IMR-90 (cell line): ENCODE measurements around the gene KLHL29. TPM values are rescaled to one million over a fixed set of nuclear protein-coding genes. Genes with fewer than 3 reads are reported as not detected.

Experiments
- ATAC-seq: fragments of 200-7000 bp; cut with Tn5 transposase; 2 replicates; pipeline ENCODE4 v1.9.1; 2020; ENCODE audit warnings: low read depth, mild to moderate bottlenecking, moderate library complexity
- BruUV-seq: library from RNA; stranded (reverse); fragments of 400-500 nt; replicated peaks from 2 replicates; lab custom pipeline; 2021; lab: Mats Ljungman, UMichigan
- CTCF ChIA-PET: fragments of 300-600 bp; formaldehyde crosslinking; extraction: SDS; loops from one replicate; lab custom pipeline; 2021; ENCODE audit warnings: antibody characterized with exemption; lab: Yijun Ruan, JAX
- POLR2A ChIA-PET: fragments of 300-600 bp; sonication (Branson Sonifier 250); formaldehyde crosslinking; loops from one replicate; lab custom pipeline; 2022; ENCODE audit warnings: antibody characterized with exemption; ENCODE audit not compliant: unreplicated experiment; lab: Charles Lee
- DNase-seq: peaks from one replicate; pipeline ENCODE4 v3.0.0; 2013
- H2AFZ ChIP-seq: replicated peaks from 2 replicates; pipeline ENCODE3; 2013; ENCODE audit warnings: low read length, mild to moderate bottlenecking; ENCODE audit not compliant: poor library complexity
- H2AK5ac ChIP-seq: 2 replicates; pipeline ENCODE4 v1.6.1; 2013; ENCODE audit warnings: low read depth, low read length, inconsistent platforms
- H2AK9ac ChIP-seq: replicated peaks from 2 replicates; pipeline ENCODE3; 2013; ENCODE audit warnings: mild to moderate bottlenecking, low read depth, low read length, moderate library complexity; ENCODE audit not compliant: poor library complexity
- H2BK120ac ChIP-seq: 2 replicates; pipeline ENCODE4 v1.6.1; 2013; ENCODE audit warnings: low read depth, low read length, inconsistent platforms
- H2BK15ac ChIP-seq: 3 replicates; pipeline ENCODE4 v1.6.1; 2013; ENCODE audit warnings: low read depth, low read length, inconsistent platforms
- H2BK20ac ChIP-seq: 2 replicates; pipeline ENCODE4 v1.6.1; 2013; ENCODE audit warnings: low read depth, mild to moderate bottlenecking, inconsistent platforms, low read length, moderate library complexity
- H2BK5ac ChIP-seq: 2 replicates; pipeline ENCODE4 v1.6.1; 2013; ENCODE audit warnings: mild to moderate bottlenecking, low read depth, low read length, inconsistent platforms; ENCODE audit not compliant: poor library complexity, severe bottlenecking
- H3K14ac ChIP-seq: replicated peaks from 2 replicates; pipeline ENCODE4 v1.6.1; 2013; ENCODE audit warnings: low read depth, low read length, inconsistent platforms
- H3K18ac ChIP-seq: 2 replicates; pipeline ENCODE4 v1.6.1; 2013; ENCODE audit warnings: low read depth, low read length, control low read depth
- H3K23ac ChIP-seq: 2 replicates; pipeline ENCODE4 v1.6.1; 2013; ENCODE audit warnings: low read depth, low read length, inconsistent platforms
- H3K27ac ChIP-seq: 2 replicates; pipeline ENCODE4 v1.5.1; 2013; ENCODE audit warnings: mild to moderate bottlenecking, control low read depth, low read length; ENCODE audit not compliant: insufficient read depth
- H3K27me3 ChIP-seq: 2 replicates; pipeline ENCODE4 v1.6.1; 2013; ENCODE audit warnings: low read length; ENCODE audit not compliant: control insufficient read depth, insufficient read depth
- H3K36me3 ChIP-seq: 2 replicates; pipeline ENCODE4 v1.6.1; 2013; ENCODE audit warnings: low read length, mixed read lengths; ENCODE audit not compliant: control insufficient read depth, insufficient read depth
- H3K4ac ChIP-seq: 2 replicates; pipeline ENCODE4 v1.6.1; 2013; ENCODE audit warnings: low read depth, low read length, inconsistent platforms
- H3K4me1 ChIP-seq: 2 replicates; pipeline ENCODE4 v1.6.1; 2013; ENCODE audit warnings: low read length, mixed read lengths; ENCODE audit not compliant: control insufficient read depth, insufficient read depth
- H3K4me2 ChIP-seq: 2 replicates; pipeline ENCODE4 v1.6.1; 2013; ENCODE audit warnings: low read depth, mild to moderate bottlenecking, control low read depth, low read length, moderate library complexity
- H3K4me3 ChIP-seq: 2 replicates; pipeline ENCODE4 v1.5.1; 2013; ENCODE audit warnings: low read depth, mild to moderate bottlenecking, control low read depth, low read length, moderate library complexity; ENCODE audit not compliant: insufficient read depth
- H3K56ac ChIP-seq: 2 replicates; pipeline ENCODE4 v1.6.1; 2013; ENCODE audit warnings: low read length, inconsistent platforms; ENCODE audit not compliant: insufficient read depth; ENCODE audit errors: extremely low read depth
- H3K79me1 ChIP-seq, 2 experiments: 2 replicates each; pipeline ENCODE4 v1.6.1; 2013; ENCODE audit warnings: low read length in 2 of 2, inconsistent platforms in 1 of 2, low read depth in 1 of 2
- H3K9ac ChIP-seq: 2 replicates; pipeline ENCODE4 v1.6.1; 2013; ENCODE audit warnings: low read depth, low read length, control low read depth
- H3K9me1 ChIP-seq: 2 replicates; pipeline ENCODE4 v1.6.1; 2013; ENCODE audit warnings: low read length, inconsistent platforms; ENCODE audit not compliant: insufficient read depth
- H3K9me3 ChIP-seq: 2 replicates; pipeline ENCODE4 v1.6.1; 2013; ENCODE audit warnings: low read length; ENCODE audit not compliant: control insufficient read depth, insufficient read depth
- H4K20me1 ChIP-seq: 2 replicates; pipeline ENCODE4 v1.6.1; 2013; ENCODE audit warnings: low read length, inconsistent platforms; ENCODE audit not compliant: insufficient read depth
- H4K5ac ChIP-seq: 2 replicates; pipeline ENCODE4 v1.6.1; 2013; ENCODE audit warnings: mild to moderate bottlenecking, low read depth, low read length, control low read depth
- H4K8ac ChIP-seq, 2 experiments: 2 replicates each; pipeline ENCODE4 v1.6.1; 2013; ENCODE audit warnings: low read depth in 2 of 2, low read length in 2 of 2, control low read depth in 1 of 2, inconsistent platforms in 1 of 2
- H4K91ac ChIP-seq: 2 replicates; pipeline ENCODE4 v1.6.1; 2013; ENCODE audit warnings: low read depth, low read length, inconsistent platforms; ENCODE audit not compliant: insufficient read depth
- CEBPB ChIP-seq: IDR thresholded peaks from 2 replicates; pipeline ENCODE4 v1.6.1; 2012; ENCODE audit warnings: low read depth, low read length, improper control_type of control experiment
- CHD1 ChIP-seq: IDR thresholded peaks from 2 replicates; pipeline ENCODE4 v1.6.1; 2012; ENCODE audit warnings: low read depth, low read length, improper control_type of control experiment
- CTCF ChIP-seq: conservative IDR thresholded peaks from 2 replicates; pipeline ENCODE4 v1.5.1; 2012; ENCODE audit warnings: mild to moderate bottlenecking, low read depth, low read length, improper control_type of control experiment
- ELK1 ChIP-seq: fragments of 150-350 bp; IDR thresholded peaks from 2 replicates; pipeline ENCODE4 v1.6.1; 2016; ENCODE audit warnings: low read depth, mild to moderate bottlenecking, low read length, moderate library complexity, borderline replicate concordance
- FOS ChIP-seq: fragments of 150-350 bp; IDR thresholded peaks from 2 replicates; pipeline ENCODE4 v1.6.1; 2016; ENCODE audit warnings: low read depth, low read length
- MAFK ChIP-seq: IDR thresholded peaks from 2 replicates; pipeline ENCODE4 v1.6.1; 2012; ENCODE audit warnings: low read depth, low read length, improper control_type of control experiment
- MAZ ChIP-seq: IDR thresholded peaks from 2 replicates; pipeline ENCODE4 v1.6.1; 2012; ENCODE audit warnings: low read depth, mild to moderate bottlenecking, low read length, improper control_type of control experiment, moderate library complexity, borderline replicate concordance
- MXI1 ChIP-seq: IDR thresholded peaks from 2 replicates; pipeline ENCODE4 v1.6.1; 2012; ENCODE audit warnings: low read depth, mild to moderate bottlenecking, low read length, moderate library complexity, borderline replicate concordance
- NFE2L2 ChIP-seq: fragments of 150-350 bp; IDR thresholded peaks from 2 replicates; pipeline ENCODE4 v1.6.1; 2016; ENCODE audit warnings: low read depth, mild to moderate bottlenecking, low read length
- POLR2A ChIP-seq: IDR thresholded peaks from 2 replicates; pipeline ENCODE4 v1.6.1; 2012; ENCODE audit warnings: mild to moderate bottlenecking, low read depth, low read length
- RAD21 ChIP-seq: IDR thresholded peaks from 2 replicates; pipeline ENCODE4 v1.6.1; 2012; ENCODE audit warnings: low read length, improper control_type of control experiment
- RCOR1 ChIP-seq: IDR thresholded peaks from 2 replicates; pipeline ENCODE4 v1.6.1; 2012; ENCODE audit warnings: mild to moderate bottlenecking, low read length, improper control_type of control experiment; ENCODE audit not compliant: insufficient replicate concordance
- RFX5 ChIP-seq: IDR thresholded peaks from 2 replicates; pipeline ENCODE4 v1.8.0; 2012; ENCODE audit warnings: low read depth, mild to moderate bottlenecking, low read length, moderate library complexity
- WGBS, 2 experiments: methylation state at CpG; one replicate each; pipeline versions ENCODE4 v1.1.5 to v1.1.7; 2013; ENCODE audit warnings: missing lambda C conversion rate in 2 of 2; ENCODE audit not compliant: insufficient read length in 1 of 2; ENCODE audit errors: extremely low coverage in 2 of 2; 5-methylcytosine and 5-hydroxymethylcytosine counted together
- dilution Hi-C: fragments of 300-500 bp; cut with HindIII; formaldehyde crosslinking; loops from one replicate; pipeline ENCODE4 v1.14.3; 2018; ENCODE audit warnings: low sequenced_read_pairs; ENCODE audit not compliant: unreplicated experiment
- in situ Hi-C: fragments of 300-500 bp; cut with MboI; formaldehyde crosslinking; loops from 3 replicates; pipeline ENCODE4 v1.14.3; 2019; ENCODE audit warnings: low sequenced_read_pairs, inconsistent platforms, mixed read lengths
- intact Hi-C: fragments of 100-400 bp; cut with micrococcal nuclease; formaldehyde crosslinking; loops from 2 replicates; pipeline ENCODE4 v1.10.0; 2022
- polyA plus RNA-seq, 3 experiments: library from polyadenylated mRNA; depleted of rRNA; stranded (reverse); fragments of >200 nt; gene quantifications; 2 replicates each; pipeline ENCODE4 v1.2.3, GENCODE V29; 2012; ENCODE audit warnings: low replicate concordance in 1 of 3
- total RNA-seq: library from RNA; depleted of rRNA; stranded (reverse); fragments of >200 nt; gene quantifications from 2 replicates; pipeline ENCODE4 v1.2.3, GENCODE V29; 2012
- TF ChIP-seq, protein P1 (sequence below): fragments of 150-350 bp; IDR thresholded peaks from 2 replicates; pipeline ENCODE4 v1.6.1; 2017; ENCODE audit warnings: mild to moderate bottlenecking, antibody characterized with exemption, low read length, low read depth

Gene KLHL29
- total and polyA plus RNA-seq, 2 of the 4 experiments (the other 2 are of a cell fraction): 2.0 to 8.0 TPM

GRCh38 chr2:23695214-23695889, 310.4 kb downstream of the KLHL29 start:
- WGBS, 2 experiments: 96% methylated on average over 19 of the region's 24 CpGs; no CpG with 5 or more reads in 1 of the 2 experiments
- H3K4me3 ChIP-seq: no peak overlapping the region
- H4K20me1 ChIP-seq: peaks cover 13% of the 10 kb centered on the region
- no peaks in the 10 kb centered on the region for H3K27me3 ChIP-seq
- in situ Hi-C loops (no loop called here), intact Hi-C loops (no loop called here), dilution Hi-C loops (no loop called here)
- no peak overlapping the region for H3K18ac ChIP-seq
- H3K23ac ChIP-seq: no peak overlapping the region
- no peak for TF ChIP-seq RFX5
- TF ChIP-seq, protein P1, sequence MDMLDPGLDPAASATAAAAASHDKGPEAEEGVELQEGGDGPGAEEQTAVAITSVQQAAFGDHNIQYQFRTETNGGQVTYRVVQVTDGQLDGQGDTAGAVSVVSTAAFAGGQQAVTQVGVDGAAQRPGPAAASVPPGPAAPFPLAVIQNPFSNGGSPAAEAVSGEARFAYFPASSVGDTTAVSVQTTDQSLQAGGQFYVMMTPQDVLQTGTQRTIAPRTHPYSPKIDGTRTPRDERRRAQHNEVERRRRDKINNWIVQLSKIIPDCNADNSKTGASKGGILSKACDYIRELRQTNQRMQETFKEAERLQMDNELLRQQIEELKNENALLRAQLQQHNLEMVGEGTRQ: no peak
- TF ChIP-seq CEBPB: no peak
- TF ChIP-seq MAFK: no peak
- TF ChIP-seq MXI1: no peak
- TF ChIP-seq ELK1: no peak
- no peak for TF ChIP-seq CTCF
- no peak for TF ChIP-seq POLR2A
- TF ChIP-seq MAZ: no peak
- TF ChIP-seq FOS: no peak
- no peak for TF ChIP-seq RCOR1
- TF ChIP-seq NFE2L2: no peak
- TF ChIP-seq RAD21: no peak
- no peak for TF ChIP-seq CHD1
- no peak overlapping the region for H4K8ac ChIP-seq
- BruUV-seq: no TSS peak
- no peak overlapping the region for H3K4me2 ChIP-seq
- H2BK120ac ChIP-seq: no peak overlapping the region
- no peak overlapping the region; the same call in 2 of the 3 replicates for H2BK15ac ChIP-seq
- no peak overlapping the region for H4K91ac ChIP-seq
- no peak overlapping the region for H2AK9ac ChIP-seq
- H3K14ac ChIP-seq: no peak overlapping the region
- no peak for DNase-seq
- H3K9me3 ChIP-seq: peaks cover 3% of the 10 kb centered on the region; the same call in 1 of the 2 replicates
- H2BK5ac ChIP-seq: no peak overlapping the region
- H3K4ac ChIP-seq: no peak overlapping the region
- peaks cover 31% of the 10 kb centered on the region for H3K9me1 ChIP-seq
- no peak overlapping the region for H4K5ac ChIP-seq
- no peak overlapping the region for H3K56ac ChIP-seq
- H3K27ac ChIP-seq: no peak overlapping the region
- H3K79me1 ChIP-seq: peaks cover 0 to 21% of the 10 kb centered on the region in 2 experiments; a peak in 2 of 4 replicates
- ChIA-PET CTCF (interaction anchor here (0.5 kb wide), 1 partner anchor 20 kb away, joined by 6 read pairs; no protein-coding TSS in a partner anchor), POLR2A (no interaction called here)
- H3K4me1 ChIP-seq: peaks cover 19% of the 10 kb centered on the region
- H3K9ac ChIP-seq: no peak overlapping the region
- peaks cover 50% of the 10 kb centered on the region for H3K36me3 ChIP-seq
- no peak overlapping the region for H2AK5ac ChIP-seq
- no peak overlapping the region for H2AFZ ChIP-seq
- H2BK20ac ChIP-seq: no peak overlapping the region
- ATAC-seq: no peak
